ENCODE data around the gene MECP2.

DNA sequence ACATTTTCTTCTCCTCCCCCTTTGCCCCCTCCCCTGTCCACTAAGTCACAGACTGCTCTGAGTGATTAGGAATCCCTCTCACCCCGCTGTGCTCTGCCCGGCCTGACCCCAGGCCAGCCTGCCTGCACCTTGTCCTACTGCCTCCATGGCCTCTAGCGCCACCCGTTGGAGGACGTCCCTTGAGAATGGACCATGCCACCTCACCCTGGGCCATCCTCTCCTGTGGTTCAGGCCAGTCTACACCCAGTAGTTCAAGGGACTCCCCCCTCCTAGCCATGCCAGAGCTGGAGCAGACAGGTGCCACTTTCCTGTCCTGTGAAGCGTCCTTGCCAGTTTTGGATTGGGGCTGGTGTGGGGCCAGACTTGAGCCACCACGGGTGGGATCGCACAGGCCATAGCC is 68.1 kb downstream of the MECP2 start:
- TF ChIP-seq POLR2AphosphoS5 (IDR thresholded peaks at IDR 0.05; ENCODE audit: low read depth, low read length) (no peak), SIN3A (IDR thresholded peaks at IDR 0.05; ENCODE audit: borderline replicate concordance, insufficient read depth, low read depth, low read length) (no peak)
- TF ChIP-seq, protein P1, sequence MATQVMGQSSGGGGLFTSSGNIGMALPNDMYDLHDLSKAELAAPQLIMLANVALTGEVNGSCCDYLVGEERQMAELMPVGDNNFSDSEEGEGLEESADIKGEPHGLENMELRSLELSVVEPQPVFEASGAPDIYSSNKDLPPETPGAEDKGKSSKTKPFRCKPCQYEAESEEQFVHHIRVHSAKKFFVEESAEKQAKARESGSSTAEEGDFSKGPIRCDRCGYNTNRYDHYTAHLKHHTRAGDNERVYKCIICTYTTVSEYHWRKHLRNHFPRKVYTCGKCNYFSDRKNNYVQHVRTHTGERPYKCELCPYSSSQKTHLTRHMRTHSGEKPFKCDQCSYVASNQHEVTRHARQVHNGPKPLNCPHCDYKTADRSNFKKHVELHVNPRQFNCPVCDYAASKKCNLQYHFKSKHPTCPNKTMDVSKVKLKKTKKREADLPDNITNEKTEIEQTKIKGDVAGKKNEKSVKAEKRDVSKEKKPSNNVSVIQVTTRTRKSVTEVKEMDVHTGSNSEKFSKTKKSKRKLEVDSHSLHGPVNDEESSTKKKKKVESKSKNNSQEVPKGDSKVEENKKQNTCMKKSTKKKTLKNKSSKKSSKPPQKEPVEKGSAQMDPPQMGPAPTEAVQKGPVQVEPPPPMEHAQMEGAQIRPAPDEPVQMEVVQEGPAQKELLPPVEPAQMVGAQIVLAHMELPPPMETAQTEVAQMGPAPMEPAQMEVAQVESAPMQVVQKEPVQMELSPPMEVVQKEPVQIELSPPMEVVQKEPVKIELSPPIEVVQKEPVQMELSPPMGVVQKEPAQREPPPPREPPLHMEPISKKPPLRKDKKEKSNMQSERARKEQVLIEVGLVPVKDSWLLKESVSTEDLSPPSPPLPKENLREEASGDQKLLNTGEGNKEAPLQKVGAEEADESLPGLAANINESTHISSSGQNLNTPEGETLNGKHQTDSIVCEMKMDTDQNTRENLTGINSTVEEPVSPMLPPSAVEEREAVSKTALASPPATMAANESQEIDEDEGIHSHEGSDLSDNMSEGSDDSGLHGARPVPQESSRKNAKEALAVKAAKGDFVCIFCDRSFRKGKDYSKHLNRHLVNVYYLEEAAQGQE (IDR thresholded peaks at IDR 0.05; ENCODE audit: insufficient read depth in 1 of 2, low read depth in 2 of 2, low read length in 1 of 2), result no peak
- TF ChIP-seq, protein P2, sequence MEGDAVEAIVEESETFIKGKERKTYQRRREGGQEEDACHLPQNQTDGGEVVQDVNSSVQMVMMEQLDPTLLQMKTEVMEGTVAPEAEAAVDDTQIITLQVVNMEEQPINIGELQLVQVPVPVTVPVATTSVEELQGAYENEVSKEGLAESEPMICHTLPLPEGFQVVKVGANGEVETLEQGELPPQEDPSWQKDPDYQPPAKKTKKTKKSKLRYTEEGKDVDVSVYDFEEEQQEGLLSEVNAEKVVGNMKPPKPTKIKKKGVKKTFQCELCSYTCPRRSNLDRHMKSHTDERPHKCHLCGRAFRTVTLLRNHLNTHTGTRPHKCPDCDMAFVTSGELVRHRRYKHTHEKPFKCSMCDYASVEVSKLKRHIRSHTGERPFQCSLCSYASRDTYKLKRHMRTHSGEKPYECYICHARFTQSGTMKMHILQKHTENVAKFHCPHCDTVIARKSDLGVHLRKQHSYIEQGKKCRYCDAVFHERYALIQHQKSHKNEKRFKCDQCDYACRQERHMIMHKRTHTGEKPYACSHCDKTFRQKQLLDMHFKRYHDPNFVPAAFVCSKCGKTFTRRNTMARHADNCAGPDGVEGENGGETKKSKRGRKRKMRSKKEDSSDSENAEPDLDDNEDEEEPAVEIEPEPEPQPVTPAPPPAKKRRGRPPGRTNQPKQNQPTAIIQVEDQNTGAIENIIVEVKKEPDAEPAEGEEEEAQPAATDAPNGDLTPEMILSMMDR (IDR thresholded peaks at IDR 0.05), result no peak
